ENCODE data around the gene IRX6.

DNA sequence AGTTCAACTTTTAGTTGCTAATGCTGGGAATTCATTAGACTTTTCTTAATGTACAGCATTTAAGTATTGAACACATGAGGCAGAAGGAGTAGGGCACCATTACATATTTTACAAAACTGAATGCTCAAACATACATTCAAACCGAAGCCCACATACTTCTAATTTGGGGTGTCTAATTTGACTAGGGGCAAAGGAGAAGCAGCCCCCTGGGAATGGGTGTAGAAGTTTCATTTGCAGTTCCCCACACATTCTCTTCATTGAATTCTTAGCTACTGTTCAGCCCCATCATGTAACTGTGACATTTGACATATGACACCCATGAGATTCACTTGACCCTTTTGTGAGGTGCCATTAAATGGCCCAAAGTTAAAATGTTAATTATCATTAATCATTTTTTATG lies 16.4 kb downstream of the IRX6 start:
- no peak for TF ChIP-seq POLR2AphosphoS5 (IDR thresholded peaks at IDR 0.05; ENCODE audit: insufficient read depth in 1 of 2, low read depth in 1 of 2)
- TF ChIP-seq, protein P1, sequence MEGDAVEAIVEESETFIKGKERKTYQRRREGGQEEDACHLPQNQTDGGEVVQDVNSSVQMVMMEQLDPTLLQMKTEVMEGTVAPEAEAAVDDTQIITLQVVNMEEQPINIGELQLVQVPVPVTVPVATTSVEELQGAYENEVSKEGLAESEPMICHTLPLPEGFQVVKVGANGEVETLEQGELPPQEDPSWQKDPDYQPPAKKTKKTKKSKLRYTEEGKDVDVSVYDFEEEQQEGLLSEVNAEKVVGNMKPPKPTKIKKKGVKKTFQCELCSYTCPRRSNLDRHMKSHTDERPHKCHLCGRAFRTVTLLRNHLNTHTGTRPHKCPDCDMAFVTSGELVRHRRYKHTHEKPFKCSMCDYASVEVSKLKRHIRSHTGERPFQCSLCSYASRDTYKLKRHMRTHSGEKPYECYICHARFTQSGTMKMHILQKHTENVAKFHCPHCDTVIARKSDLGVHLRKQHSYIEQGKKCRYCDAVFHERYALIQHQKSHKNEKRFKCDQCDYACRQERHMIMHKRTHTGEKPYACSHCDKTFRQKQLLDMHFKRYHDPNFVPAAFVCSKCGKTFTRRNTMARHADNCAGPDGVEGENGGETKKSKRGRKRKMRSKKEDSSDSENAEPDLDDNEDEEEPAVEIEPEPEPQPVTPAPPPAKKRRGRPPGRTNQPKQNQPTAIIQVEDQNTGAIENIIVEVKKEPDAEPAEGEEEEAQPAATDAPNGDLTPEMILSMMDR (IDR thresholded peaks at IDR 0.05), result no peak

All from vagina (tissue), 2 donors.